HG03469 (cell line): ENCODE data around the gene DMD.

ENCODE experiments used
- ATAC-seq: cut with Tn5 transposase; IDR thresholded peaks from one replicate; pipeline ENCODE4 v1.9.1; 2021; ENCODE audit warnings: mild to moderate bottlenecking, moderate library complexity, moderate number of reproducible peaks; ENCODE audit not compliant: unreplicated experiment

The DMD gene

DNA sequence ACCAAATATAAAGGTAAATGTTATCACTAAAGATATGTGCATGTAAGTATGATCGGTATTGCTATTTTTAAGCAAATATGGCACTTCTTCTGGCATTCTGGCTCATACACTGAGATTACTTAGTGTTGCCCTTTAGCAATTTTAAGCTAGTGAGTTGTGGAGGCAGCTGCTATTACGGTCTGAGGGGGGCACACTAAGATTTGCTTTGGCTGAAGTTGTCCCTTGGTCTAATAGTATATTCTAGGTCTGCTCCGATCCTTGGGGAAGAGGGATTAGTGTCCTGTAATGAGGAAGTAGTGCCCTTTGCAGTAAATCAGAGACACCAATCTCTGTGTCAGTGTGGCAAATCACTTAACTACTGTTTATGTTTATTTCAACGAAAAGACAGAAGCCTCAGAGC, 1943.0 kb downstream of the DMD start:
- ATAC-seq, result no peak

DNA sequence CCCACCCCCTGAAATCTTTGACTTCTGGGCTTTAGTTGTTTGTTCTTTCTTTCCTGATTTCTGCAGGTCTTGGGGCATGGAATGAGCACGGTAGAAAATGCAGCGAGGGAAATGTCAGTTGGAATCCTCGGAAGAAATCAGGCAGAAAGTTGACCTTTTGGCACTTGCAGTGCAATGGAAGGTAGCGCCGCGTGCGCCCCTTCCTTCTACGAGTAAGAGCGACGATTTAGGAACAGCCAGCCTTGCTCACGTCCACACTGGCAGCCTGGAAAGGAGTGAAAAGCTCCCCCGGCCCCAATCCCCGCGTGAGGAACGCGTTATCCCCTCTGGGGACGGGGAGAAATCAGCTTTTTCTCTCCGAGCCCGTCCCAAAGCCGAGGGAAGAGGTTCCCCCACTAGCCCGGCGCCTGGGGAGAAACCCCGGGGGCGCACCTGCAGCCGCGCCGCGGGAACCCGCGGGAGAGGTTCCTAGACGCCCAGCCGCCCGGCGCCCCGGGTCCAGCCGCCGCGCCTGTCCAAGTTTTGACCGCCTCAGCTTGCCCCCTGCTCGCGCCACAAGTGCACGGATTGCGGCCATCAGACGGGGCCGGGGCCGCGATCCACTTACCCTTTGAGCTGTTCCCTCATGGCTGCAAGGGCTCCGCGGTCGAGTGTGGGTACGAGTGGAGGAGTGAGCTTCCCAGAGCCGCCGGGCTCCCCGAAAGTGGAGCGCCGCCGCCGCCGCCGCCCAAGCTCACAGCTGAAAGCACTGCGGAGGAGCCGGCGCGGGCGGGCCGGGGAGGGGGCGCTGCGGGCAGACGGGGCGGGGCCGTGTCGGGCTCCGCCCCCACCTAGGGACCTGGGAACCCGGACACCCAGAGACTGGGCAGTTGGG, 1944.9 kb downstream of the DMD start:
- ATAC-seq, result peak; percentile 72

DNA sequence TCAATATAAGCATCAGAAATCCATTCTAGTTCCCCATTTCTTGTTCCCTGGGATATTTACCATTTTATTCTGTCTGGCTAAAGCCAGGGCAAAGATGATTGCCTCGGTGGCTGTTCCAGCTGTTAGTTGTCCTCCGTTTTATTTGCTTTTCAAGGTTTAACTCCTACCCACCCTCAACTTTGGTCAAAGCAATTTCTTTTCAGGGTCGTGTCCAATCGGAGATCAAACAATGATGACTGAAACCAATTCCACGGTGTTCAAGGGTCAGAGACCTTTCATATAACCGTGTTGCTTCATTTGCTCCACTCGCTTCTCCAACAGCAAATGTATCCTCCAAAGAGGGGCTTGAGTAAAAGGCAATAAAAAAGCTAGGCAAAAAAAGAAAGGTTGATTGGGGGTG, 1946.0 kb downstream of the DMD start:
- no peak for ATAC-seq

DNA sequence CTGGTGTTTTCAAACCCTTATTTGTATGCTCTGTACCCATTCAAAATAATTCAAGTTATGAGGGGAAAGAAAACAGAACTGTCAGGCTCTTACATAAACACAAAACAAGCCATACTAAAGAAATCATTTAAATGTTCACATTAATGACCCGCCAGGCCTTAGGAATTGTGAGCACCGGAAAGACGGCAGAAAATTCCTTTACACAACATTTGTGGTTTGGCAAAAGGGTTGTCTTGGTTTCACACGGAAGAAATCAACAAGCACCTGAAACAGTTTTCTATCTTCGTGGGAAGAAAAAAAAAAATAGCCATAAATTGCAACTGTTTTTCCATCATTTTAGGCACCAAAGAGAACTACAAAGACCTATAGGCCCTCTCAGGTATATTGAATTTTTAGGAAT, 1951.0 kb downstream of the DMD start:
- ATAC-seq, result no peak

DNA sequence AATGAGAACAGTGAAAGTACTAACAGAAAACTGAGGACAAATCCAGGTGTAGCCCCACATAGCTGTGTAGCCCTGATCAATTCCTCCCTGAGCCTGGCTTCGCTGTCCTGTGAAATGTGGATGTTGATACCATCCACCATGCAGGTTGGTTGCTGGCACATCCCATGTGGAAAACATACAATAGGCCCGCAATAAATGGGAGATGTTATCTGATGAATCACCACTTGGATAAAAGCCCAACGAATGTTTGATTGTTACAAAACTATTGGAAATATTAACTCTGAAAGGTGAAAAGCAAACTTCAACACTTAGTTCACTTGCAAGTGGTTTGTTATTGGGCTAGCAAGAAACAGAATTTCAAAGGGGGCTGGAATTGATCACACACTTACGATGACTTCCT, 1953.2 kb downstream of the DMD start:
- ATAC-seq, result no peak

DNA sequence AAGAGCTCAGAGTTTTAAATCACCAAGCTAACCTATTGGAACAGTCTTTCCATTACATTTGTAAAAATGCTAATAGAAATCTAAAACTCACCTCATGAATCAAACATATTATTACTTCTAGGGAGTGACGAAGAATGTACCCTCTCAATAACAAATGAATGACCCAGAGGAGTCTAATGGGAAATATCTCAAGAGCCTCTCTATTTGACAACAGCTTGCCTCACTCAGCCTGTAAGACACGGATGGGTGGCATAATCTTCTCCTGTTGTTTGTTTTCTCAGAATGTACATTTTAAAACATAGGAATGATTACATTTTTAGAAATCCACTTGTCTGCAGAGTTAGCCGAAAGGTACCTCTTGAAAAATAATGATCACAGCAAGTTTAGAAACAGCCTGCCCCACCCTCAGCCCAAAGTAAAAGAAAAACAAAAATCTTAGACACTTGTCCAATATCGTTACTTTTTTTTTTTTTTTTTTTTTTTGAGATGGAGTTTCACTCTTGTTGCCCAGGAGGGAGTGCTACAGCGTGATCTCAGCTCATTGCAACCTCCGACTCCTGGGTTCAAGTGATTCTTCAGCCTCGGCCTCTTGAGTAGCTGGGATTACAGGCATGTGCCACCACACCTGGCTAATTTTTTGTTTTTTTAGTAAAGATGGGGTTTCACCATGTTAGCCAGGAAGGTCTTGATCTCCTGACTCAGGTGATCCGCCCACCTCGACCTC, 1955.9 kb downstream of the DMD start:
- ATAC-seq, result no peak

DNA sequence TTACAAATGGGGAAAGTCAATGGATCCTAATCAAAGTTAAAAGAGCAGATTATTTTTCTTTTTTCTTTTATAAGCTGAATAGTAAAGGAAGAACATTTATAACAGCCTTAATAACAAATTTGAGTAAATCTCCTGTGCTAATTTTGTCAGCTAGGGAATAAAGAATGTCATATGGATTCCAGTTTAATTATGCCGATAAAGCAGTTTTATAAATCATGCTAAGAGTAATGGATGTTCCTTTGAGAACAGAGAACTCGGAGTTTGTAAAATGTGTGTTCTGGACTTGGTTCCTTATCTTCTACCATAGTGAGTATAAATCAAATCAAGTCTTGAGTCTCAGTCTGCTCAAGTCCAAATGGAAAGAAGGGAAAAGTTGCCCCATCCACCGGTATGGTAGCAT, 1959.2 kb downstream of the DMD start:
- no peak for ATAC-seq

DNA sequence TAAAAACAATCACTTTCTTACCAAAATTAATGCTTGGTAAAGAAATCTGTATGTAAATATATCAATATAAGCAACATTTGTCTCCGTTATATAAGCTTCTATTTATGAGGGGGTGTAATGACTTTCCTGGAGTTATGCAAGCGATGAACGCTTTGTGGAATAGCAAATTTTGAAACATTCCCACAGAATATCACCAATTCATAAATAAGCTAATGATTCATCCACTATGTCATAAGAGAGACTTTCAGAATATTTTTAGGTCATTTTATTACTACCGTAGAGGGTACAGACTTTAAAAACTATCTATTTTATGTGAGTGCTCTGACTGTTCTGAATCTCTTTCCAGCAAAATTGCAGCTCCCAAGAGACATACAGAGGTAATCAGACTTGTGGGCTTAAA, 1960.0 kb downstream of the DMD start:
- ATAC-seq, result no peak

DNA sequence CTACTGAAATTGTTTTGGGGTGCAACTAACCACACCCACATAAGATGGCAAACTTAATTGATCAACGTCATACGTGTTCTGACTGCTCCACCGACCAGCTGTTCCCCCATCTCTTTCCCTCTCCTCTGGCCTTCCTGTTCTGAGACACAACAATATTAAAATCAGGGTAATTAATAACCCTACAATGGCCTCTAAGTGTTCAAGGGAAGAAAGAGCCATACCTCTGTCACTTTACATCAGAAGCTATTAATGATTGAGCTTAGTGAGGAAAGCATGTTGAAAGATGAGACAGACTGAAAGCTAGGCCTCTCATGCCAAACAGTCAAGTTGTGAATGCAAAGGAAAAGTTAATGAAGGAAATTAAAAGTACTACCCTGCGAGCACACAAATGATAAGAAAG, 1965.6 kb downstream of the DMD start:
- ATAC-seq, result no peak

DNA sequence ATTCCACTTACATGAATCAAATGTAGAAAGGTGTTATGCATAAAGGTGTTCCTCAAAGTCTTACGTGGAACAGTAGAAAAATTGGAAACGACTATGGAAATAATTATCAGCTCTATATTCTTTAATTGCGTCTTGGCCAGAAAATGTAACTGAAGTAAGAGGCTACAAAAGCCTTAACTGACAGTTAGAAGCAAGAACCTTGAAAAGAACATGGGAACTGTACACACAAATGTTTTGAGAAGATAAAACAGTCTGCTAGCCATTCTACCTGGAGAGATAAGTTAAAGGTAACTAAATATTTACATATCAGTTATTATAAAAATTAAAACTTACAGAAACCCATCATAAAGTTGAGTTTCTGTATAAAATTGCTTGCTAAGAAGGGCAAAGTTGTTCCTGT, 1967.5 kb downstream of the DMD start:
- ATAC-seq, result no peak

DNA sequence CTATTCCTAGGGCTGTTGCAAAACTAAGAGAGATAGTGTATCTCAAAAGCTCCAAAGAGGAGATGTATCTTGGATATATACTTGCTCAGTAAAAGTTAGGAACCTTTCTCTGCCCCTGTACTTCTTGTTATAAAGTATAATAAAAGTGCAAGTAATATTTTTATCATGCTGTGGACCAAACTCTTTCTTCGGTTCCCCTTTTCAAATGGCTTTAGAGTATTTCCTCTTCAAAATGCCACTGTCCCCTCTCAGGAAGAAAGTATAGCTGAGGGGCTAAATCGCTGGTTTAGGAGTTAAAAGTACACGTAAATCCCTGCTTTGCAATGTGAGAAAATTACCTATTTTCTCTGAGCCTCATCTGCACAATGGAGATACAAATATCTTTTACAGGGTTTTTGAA, 1970.4 kb downstream of the DMD start:
- no peak for ATAC-seq

DNA sequence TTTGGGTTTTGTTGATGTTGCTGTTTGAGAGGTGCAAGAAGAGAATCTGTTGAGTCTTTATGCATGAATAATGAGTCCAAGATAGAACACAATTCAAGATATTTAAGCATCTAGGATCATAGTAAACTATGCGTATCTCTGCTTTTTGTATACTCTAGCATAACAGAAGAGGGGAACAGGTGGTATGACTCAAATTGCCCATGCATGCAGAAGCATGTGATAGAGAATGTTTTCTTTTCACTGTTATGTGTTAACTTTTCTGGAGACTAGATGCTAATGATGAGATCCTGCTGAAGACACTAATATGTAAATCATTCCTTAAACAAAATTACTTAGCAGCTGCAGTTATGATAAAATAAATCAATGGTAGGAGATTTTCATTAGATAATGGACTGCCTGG, 1974.2 kb downstream of the DMD start:
- peak; percentile 34 for ATAC-seq

DNA sequence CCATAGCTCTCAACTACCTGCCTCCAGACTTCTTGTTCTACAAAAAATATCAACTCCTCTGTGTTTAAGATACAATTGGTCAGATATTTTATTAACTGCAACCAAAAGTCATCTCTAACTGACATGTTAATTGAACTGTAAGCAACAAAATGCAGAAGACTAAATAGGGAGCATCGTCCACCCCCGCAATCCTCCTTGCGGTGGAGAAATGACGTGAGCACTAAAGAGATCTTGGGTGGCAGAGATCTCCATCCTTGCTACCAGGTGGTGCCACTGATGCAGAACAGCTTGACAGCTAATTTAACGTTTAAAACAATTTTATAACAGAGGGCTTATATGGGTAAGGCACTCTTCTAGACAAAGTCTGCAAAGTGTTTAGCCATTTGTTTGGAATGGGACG, 1975.1 kb downstream of the DMD start:
- peak; percentile 49 for ATAC-seq

DNA sequence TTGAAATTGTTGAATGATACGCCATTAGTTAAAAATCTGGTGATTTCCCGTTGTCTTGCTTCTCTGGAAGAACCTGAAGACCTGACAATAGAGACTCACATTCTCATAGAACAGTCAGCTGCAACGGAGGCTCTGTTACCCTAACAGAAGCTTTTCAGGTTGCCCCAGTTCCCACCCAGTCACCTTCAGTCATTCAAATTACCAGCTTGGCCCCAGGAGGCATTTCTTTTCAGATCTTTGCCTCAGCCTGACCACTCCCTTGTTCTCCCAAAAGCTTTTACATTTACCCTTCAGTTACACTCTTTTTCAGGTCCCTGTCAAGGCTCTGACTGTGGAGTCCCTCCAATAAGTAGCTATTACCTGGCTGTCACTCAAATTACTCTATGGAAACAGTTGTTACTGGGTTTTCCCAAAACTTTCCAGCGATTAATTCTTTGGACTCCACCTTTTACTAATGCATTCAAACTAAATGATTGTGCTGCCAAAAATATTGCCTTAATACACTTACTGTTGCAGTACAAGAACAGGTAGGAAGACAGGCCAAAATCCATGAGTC, 1977.3 kb downstream of the DMD start:
- ATAC-seq, result no peak

DNA sequence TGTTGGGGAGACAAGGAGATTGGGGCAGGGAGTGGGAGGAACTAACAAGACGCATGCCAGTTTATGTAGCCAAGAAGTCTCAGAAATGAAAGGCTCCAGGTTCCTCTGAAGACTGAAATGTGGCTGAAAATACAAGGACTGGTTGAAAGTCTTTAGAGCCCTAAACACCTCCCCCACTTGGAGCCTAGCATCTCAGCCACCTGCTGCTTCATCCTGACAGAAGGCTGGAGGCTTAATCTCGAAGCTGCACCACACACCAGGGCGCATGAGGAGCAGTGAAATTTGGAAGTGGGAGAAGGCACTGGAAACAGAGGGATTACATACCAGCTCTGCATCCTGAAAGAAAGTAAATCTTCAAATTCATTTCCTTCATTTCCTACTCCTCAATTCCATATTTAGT, 1978.8 kb downstream of the DMD start:
- no peak for ATAC-seq

DNA sequence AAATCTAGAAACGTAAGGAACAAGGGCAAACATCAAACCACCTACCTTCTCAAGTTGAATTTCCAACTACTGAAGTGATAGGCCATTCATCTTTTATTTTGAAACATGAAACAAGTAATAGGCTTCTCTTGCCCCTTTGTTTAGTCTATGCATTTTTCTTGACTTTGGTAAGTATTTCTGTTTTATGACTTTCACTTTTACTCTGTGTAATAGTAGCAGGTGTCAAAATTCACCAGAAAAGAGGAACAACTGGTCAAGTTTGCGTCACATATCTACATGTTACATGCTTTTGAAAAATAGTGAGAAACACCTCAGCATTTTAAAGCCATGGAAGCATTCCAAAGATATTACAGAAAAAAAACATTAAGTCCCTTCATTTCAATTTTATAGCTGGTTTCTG, 1982.4 kb downstream of the DMD start:
- ATAC-seq, result peak; percentile 77

DNA sequence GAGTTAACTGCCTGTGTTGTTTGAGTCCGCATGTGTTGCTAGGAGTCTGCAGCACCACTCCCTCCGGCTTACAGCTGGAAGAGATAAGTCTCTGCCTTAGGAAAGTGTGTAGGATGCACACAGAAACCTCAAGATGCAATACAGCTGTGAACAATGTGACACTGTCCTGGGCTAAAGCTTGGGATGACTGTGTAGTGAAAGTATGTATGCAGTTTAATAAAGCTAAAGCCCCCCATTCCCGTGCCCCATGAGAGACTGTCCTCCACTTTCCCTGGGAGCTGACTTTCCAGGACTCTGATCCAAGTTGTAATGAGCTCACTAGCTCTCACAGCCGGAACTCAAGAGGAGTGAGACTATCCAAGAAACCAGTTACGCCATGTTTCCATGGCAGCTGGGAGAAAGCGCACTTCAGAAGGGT, 1982.9 kb downstream of the DMD start:
- ATAC-seq, result no peak

DNA sequence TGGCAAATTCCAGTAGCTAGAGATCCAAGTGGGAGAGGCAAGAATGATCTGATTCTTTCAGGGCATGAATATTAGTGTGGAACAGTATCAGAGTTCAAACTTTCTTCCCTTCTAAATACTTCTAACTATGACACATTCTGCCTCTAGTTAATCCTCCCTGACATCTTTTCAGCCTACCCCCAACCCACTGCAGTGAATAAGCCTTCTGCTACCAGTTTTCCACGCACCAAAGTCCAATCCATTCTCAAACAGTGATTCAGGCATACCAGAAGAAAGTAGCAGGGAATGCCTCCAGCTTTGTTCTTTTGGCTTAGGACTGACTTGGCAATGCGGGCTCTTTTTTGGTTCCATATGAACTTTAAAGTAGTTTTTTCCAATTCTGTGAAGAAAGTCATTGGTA, 1984.1 kb downstream of the DMD start:
- no peak for ATAC-seq

DNA sequence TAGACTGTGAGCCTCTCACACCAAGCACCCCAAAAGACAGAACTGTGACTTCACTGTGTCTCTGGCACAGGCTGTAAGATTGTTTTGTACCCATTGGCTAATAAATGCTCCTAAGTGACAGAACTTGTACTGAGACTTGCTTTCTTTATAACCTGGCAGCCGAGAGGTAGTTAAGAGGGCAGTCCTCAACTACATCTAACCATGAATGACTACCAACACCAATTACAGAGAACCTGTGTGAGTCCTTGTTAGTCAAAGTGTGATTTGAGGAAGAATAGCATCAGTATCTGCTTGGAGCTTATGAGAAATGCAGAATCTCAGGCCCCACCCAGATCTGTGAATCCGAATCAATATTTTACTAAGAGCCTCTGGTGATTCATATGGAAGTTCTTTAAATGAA, 1985.5 kb downstream of the DMD start:
- no peak for ATAC-seq

DNA sequence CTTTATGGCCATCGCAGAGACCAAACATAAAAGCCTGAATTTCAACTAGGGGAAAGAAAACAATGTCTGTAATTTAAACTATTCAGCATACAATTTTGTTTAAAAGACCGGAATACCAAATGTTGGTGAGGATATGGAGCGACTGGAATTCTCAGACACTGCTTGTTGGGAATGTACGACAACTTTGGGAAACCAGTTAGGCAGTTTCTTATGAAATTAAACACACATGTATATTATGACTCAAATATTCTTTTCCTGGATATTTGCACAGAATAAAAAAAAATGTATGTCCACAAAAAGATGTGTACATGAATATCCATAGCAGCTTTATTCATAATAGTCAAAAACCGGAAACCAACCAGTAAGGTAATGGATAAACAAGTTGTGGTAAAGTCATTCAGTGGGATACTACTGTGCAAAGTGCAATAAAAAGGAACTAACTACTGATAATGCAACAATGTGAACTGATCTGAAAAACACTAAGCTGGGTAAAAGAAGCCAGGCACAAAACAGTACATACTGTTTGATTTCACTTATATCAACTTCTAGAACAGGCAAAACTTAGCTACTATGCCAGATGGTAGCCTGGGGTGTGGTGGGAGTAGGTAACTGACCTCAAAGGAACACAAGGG, 1986.9 kb downstream of the DMD start:
- peak; percentile 32 for ATAC-seq

DNA sequence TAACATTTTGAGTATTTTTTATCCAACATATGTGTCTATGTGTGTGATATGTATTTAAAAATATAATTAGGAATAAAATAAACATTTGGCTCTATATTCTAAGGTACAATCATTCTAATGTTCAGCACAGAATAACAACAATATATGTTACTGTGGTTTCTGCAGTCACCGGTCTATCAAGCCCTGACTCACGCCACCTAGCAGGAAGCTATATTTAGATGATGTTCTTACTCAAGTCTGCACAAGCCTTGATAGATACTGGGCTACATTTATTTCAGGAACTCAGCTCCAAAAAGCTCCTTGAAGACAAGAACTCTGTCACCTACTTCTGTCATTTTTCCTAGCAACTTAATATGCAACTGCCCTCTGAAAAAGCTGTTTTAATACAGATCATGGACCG, 1987.5 kb downstream of the DMD start:
- ATAC-seq, result peak; percentile 83

DNA sequence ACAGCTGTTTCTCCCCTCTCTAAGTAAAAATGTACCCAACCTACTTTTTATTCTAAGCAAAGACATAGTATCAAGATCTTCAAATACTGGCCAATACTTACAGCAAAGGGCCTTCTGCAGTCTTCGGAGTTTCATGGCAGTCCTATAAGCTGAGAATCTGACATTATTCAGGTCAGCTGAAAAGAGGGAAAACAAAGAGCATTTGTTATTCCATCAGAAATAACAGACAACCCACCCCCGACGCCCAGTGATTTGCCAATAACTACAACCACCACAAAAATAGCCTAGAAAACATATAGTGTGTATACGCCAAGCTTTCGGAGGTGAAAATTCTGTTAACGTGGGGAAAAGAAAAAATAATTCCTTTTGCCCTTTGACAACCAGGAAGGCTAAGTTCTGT, 1988.4 kb downstream of the DMD start:
- no peak for ATAC-seq
